K562 (cell line): ENCODE results near the gene IFT81. TPM values are rescaled to one million over a fixed set of nuclear protein-coding genes. Genes with fewer than 3 reads are reported as not detected.
A peak's percentile ranks its signal among the peaks of the same experiment; 100 is the strongest.

Experiments used
- CREB1 ChIP-seq, 2 experiments: sonication (generic) in 1 of 2; formaldehyde crosslinking in 1 of 2; IDR thresholded peaks; 2 replicates each; pipeline versions ENCODE4 v1.6.1 to v1.8.0; 2012 to 2022; ENCODE audit warnings: inconsistent platforms in 1 of 2, mild to moderate bottlenecking in 1 of 2, missing genetic modification reagents in 1 of 2, moderate library complexity in 1 of 2
- CTBP1 ChIP-seq: fragments of 450-650 bp; IDR thresholded peaks from 2 replicates; pipeline ENCODE4 v1.6.1; 2016; ENCODE audit warnings: borderline replicate concordance
- CXXC5 ChIP-seq: fragments of 250-450 bp; sonication (Bioruptor Pico); IDR thresholded peaks from 2 replicates; pipeline ENCODE4 v1.8.0; 2022; ENCODE audit warnings: inconsistent platforms, mild to moderate bottlenecking, moderate library complexity
- DACH1 ChIP-seq: fragments of 450-650 bp; IDR thresholded peaks from 2 replicates; pipeline ENCODE4 v1.6.1; 2018; ENCODE audit not compliant: partially characterized antibody
- GATA2 ChIP-seq: sonication (generic); formaldehyde crosslinking; IDR thresholded peaks from 2 replicates; pipeline ENCODE4 v1.4.0; 2020; ENCODE audit warnings: mild to moderate bottlenecking, missing genetic modification reagents
- HBP1 ChIP-seq: fragments of 450-650 bp; formaldehyde crosslinking; IDR thresholded peaks from 2 replicates; pipeline ENCODE4 v1.4.0; 2022; ENCODE audit warnings: missing genetic modification characterization
- HCFC1 ChIP-seq: IDR thresholded peaks from 2 replicates; pipeline ENCODE4 v1.6.1; 2012; ENCODE audit warnings: low read depth, low read length, improper control_type of control experiment
- HDAC2 ChIP-seq: fragments of 450-650 bp; IDR thresholded peaks from 2 replicates; pipeline ENCODE4 v1.6.1; 2016; ENCODE audit warnings: mild to moderate bottlenecking
- KLF16 ChIP-seq: IDR thresholded peaks from 2 replicates; pipeline ENCODE4 v1.6.1; 2016; ENCODE audit warnings: antibody characterized with exemption
- MAZ ChIP-seq, 2 experiments: fragments of 450-650 bp in 1 of 2; sonication (generic) in 1 of 2; formaldehyde crosslinking; IDR thresholded peaks in 1 of 2; conservative IDR thresholded peaks in 1 of 2; 2 replicates each; pipeline versions ENCODE4 v1.4.0 to v1.5.0; 2020; ENCODE audit warnings: mild to moderate bottlenecking in 1 of 2, missing genetic modification reagents in 1 of 2
- NCOA2 ChIP-seq, 2 experiments: fragments of 450-650 bp; IDR thresholded peaks; 2 replicates each; pipeline ENCODE4 v1.6.1; 2018; ENCODE audit warnings: mild to moderate bottlenecking in 2 of 2, moderate library complexity in 1 of 2; ENCODE audit not compliant: partially characterized antibody in 2 of 2
- NCOR1 ChIP-seq: fragments of 450-650 bp; IDR thresholded peaks from 2 replicates; pipeline ENCODE4 v1.6.1; 2016; ENCODE audit warnings: mild to moderate bottlenecking, moderate library complexity
- PPARD ChIP-seq: fragments of 250-450 bp; sonication (Bioruptor Pico); IDR thresholded peaks from 2 replicates; pipeline ENCODE4 v1.8.0; 2022; ENCODE audit warnings: inconsistent platforms, mild to moderate bottlenecking, moderate library complexity
- RAD21 ChIP-seq, 2 experiments: fragments of 250-450 bp in 1 of 2; fragments of 450-650 bp in 1 of 2; sonication (Bioruptor Pico) in 1 of 2; formaldehyde crosslinking in 1 of 2; IDR thresholded peaks in 1 of 2; conservative IDR thresholded peaks in 1 of 2; 2 replicates each; pipeline versions ENCODE4 v1.4.0 to v1.8.0; 2020 to 2022; ENCODE audit warnings: mild to moderate bottlenecking in 2 of 2, moderate library complexity in 1 of 2
- RBM22 ChIP-seq: fragments of 200-400 bp; formaldehyde crosslinking; IDR thresholded peaks from 2 replicates; pipeline ENCODE4 v1.6.1; 2018; ENCODE audit warnings: low read length, low read depth; ENCODE audit not compliant: poor library complexity, severe bottlenecking
- SMAD3 ChIP-seq: fragments of 450-650 bp; formaldehyde crosslinking; conservative IDR thresholded peaks from 2 replicates; pipeline ENCODE4 v1.4.0; 2020; ENCODE audit warnings: mild to moderate bottlenecking
- STAT5A ChIP-seq: IDR thresholded peaks from 2 replicates; pipeline ENCODE4 v1.6.1; 2012; ENCODE audit warnings: low read length, inconsistent platforms, borderline replicate concordance
- TCF3 ChIP-seq: sonication (generic); formaldehyde crosslinking; IDR thresholded peaks from 2 replicates; pipeline ENCODE4 v1.4.0; 2020; ENCODE audit warnings: mild to moderate bottlenecking, missing genetic modification reagents
- ZNF609 ChIP-seq: sonication (generic); formaldehyde crosslinking; IDR thresholded peaks from 2 replicates; pipeline ENCODE4 v1.8.1; 2023; ENCODE audit warnings: missing genetic modification reagents, mild to moderate bottlenecking, borderline replicate concordance
- ZNF740 ChIP-seq, 3 experiments: fragments of 200-800 bp in 1 of 3; sonication (Bioruptor generic) in 1 of 3; sonication (generic) in 1 of 3; formaldehyde crosslinking in 1 of 3; IDR thresholded peaks; 2 replicates each; pipeline versions ENCODE4 v1.6.1 to v1.8.0; 2016 to 2022; ENCODE audit warnings: mild to moderate bottlenecking in 2 of 3, missing compliant biosample characterization in 2 of 3, missing genetic modification characterization in 2 of 3, missing genetic modification reagents in 1 of 3
- polyA plus RNA-seq, 8 experiments: library from polyadenylated mRNA; depleted of rRNA in 4 of 8; stranded (reverse) in 5 of 8; unstranded in 3 of 8; fragments of >200 nt; fragmentation: Nextera tagmentation in 2 of 8; fragmentation: Illumina TruSeq in 1 of 8; extraction: Ambion mirVana in 2 of 8; extraction: Trizol in 1 of 8; gene quantifications; 2 replicates each; pipeline versions ENCODE4 v1.2.1 to v1.2.3, GENCODE V29; 2011 to 2014; ENCODE audit warnings: inconsistent platforms in 1 of 8, missing spikeins in 1 of 8
- total RNA-seq, 7 experiments: library from RNA; depleted of rRNA in 6 of 7; stranded (reverse); fragments of >200 nt in 6 of 7; fragmentation: Illumina TruSeq in 2 of 7; extraction: Trizol in 2 of 7; gene quantifications; 2 replicates each; pipeline versions ENCODE4 v1.2.1 to v1.2.3, GENCODE V29; 2011 to 2021; ENCODE audit warnings: low replicate concordance in 1 of 7

Gene IFT81
- total and polyA plus RNA-seq, 9 of the 15 experiments (the other 6 are each of a cell fraction or from before 2014, with no cell fraction given): 2.8 to 11.9 (median 7.9) TPM

- TF ChIP-seq ZNF609 (CRISPR knock-in tag): peak; percentile 77; the same call in 1 of the 2 replicates
- TF ChIP-seq HBP1 (CRISPR knock-in tag): peak; percentile 33; the same call in 1 of the 2 replicates
- peak; percentile 79 for TF ChIP-seq KLF16
- TF ChIP-seq GATA2 (CRISPR knock-in tag): peak; percentile 81
- TF ChIP-seq CREB1 (IDR thresholded peaks at IDR 0.05): 0 out of 2 replicates have a peak, but pooled peaks have one; percentile 26
- no peak for TF ChIP-seq CREB1 (CRISPR knock-in tag; IDR thresholded peaks at IDR 0.05)
- TF ChIP-seq NCOR1: peak; percentile 82
- TF ChIP-seq RAD21 (CRISPR knock-in tag; conservative IDR thresholded peaks at IDR 0.05 in 1 of 2, IDR thresholded peaks at IDR 0.05 in 1 of 2): peak in 1 of 2 experiments; percentile 26; a peak in 3 of 4 replicates
- 0 out of 2 replicates have a peak, but pooled peaks have one; percentile 52 for TF ChIP-seq SMAD3 (CRISPR knock-in tag)
- TF ChIP-seq MAZ (CRISPR knock-in tag; conservative IDR thresholded peaks at IDR 0.05 in 1 of 2, IDR thresholded peaks at IDR 0.05 in 1 of 2): peak in 1 of 2 experiments; percentile 78; a peak in 2 of 4 replicates
- TF ChIP-seq NCOA2 (IDR thresholded peaks at IDR 0.05; ENCODE audit: partially characterized antibody in 2 of 2): peak in 1 of 2 experiments; percentile 17
- peak; percentile 86 for TF ChIP-seq CTBP1
- TF ChIP-seq RBM22: no peak
- TF ChIP-seq CXXC5 (CRISPR knock-in tag): peak; percentile 16; the same call in 1 of the 2 replicates
- 0 out of 2 replicates have a peak, but pooled peaks have one; percentile 66 for TF ChIP-seq ZNF740 (CRISPR knock-in tag; IDR thresholded peaks at IDR 0.05)
- no peak for TF ChIP-seq ZNF740 (tag; IDR thresholded peaks at IDR 0.05)
- TF ChIP-seq STAT5A: peak; percentile 65; the same call in 1 of the 2 replicates
- no peak for TF ChIP-seq PPARD (CRISPR knock-in tag)
- TF ChIP-seq TCF3 (CRISPR knock-in tag): peak; percentile 96
- peak; percentile 60 for TF ChIP-seq HDAC2
- no peak for TF ChIP-seq HCFC1
- peak; percentile 47 for TF ChIP-seq DACH1
Observed at GRCh38 chr12:110093631-110094311, 30.4 kb upstream of the IFT81 start (continued).
